ENCODE measurements around the gene AIG1. TPM values are rescaled to one million over a fixed set of nuclear protein-coding genes. Genes with fewer than 3 reads are reported as not detected.

Gene AIG1, protein sequence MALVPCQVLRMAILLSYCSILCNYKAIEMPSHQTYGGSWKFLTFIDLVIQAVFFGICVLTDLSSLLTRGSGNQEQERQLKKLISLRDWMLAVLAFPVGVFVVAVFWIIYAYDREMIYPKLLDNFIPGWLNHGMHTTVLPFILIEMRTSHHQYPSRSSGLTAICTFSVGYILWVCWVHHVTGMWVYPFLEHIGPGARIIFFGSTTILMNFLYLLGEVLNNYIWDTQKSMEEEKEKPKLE
- total RNA-seq (2021; ENCODE audit: unreplicated experiment) (51.1 TPM), Bru-seq, nascent RNA (percentile 82 among the genes with signal in this experiment), BruChase-seq, experiment 1, labeled RNA remaining after a 6-hour chase (percentile 64 among the genes with signal in this experiment), BruChase-seq, experiment 2, labeled RNA remaining after a 2-hour chase (percentile 73 among the genes with signal in this experiment)
- polyA plus RNA-seq (2012), result 42.8 and 46.9 TPM in 2 replicates
- long read RNA-seq, transcript AIG1-208 (4 exons, 3,393 nt), result minor isoform, 15 of 65 reads
- long read RNA-seq, transcript AIG1-203 (2 exons, 559 nt), result minor isoform, 6 of 65 reads
- long read RNA-seq, transcript AIG1-202 (6 exons, 1,395 nt), result major isoform, 20 of 65 reads
- long read RNA-seq, partial matches to known transcripts, result 5 of 65 reads
- long read RNA-seq, other reads (novel, unspliced or antisense), result 17 of 65 reads

DNA sequence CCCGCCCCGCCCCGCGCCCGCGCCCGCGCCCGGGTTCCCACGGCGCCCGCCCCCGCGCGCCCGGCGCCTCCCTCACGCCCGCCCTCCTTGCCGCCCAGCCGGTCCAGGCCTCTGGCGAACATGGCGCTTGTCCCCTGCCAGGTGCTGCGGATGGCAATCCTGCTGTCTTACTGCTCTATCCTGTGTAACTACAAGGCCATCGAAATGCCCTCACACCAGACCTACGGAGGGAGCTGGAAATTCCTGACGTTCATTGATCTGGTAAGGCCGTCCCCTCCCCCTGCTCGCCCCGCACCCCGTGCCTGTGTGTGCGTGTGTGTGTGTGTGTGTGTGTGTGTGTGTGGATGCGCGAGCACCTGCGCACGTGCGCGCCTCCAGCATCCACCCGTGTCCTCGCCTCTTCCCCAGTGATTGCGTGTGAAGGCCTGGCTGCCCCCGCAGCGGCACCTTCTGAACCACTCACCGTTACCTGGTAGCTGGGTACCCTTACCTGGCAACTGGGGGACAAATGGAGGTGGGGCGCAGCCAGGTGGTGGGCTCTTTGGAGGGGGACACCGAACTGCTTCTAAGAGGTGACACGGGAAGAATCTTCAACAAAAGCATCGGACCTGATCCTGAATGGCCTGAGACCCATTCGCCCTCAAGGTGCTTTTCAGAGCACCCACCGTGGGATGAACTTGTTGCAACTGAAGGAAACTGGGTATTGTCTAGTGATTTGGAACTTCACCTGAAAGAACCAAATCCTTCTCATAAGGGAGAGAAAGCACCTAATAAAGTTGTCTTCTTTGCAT lies at the start of gene AIG1:
Gene AIG1, plus strand, starts transcription at position 84 of the 791 bp plus-strand sequence. Its CDS starts 37 bp downstream, at position 121.
- Histone ChIP-seq H3K79me2 (ENCODE audit: insufficient read depth, low read length) (0 out of 2 replicates have a peak, but pooled peaks cover 8% of the 10 kb centered on the region), H3K36me3 (ENCODE audit: control insufficient read depth in 1 of 2, insufficient read depth in 2 of 2, low read length in 2 of 2) (no peaks in the 10 kb centered on the region), H3K4me1 (ENCODE audit: control insufficient read depth in 1 of 2, insufficient read depth in 2 of 2, low read length in 2 of 2) (peaks cover 8 to 38% of the 10 kb centered on the region in 2 experiments; a peak in 3 of 4 replicates), H3K27me3 (ENCODE audit: insufficient read depth, low read length) (no peaks in the 10 kb centered on the region), H3K4me3 (replicated peaks in 1 of 2; ENCODE audit: low read depth in 1 of 2, low read length in 2 of 2) (peak within 1 kb of the TSS; percentile 73 to 74), H3K4me2 (ENCODE audit: low read length) (peak within 1 kb of the TSS; percentile 89), H3K9ac (ENCODE audit: low read length) (peak within 1 kb of the TSS; percentile 80), H3K9me2 (ENCODE audit: insufficient read depth) (no peaks in the 10 kb centered on the region), H4K20me1 (ENCODE audit: insufficient read depth) (no peaks in the 10 kb centered on the region), H3K27ac (ENCODE audit: low read depth, low read length) (peak within 1 kb of the TSS; percentile 80), H3K9me3 (ENCODE audit: control insufficient read depth in 1 of 2, insufficient read depth in 1 of 2, low read depth in 1 of 2, low read length in 2 of 2) (no peaks in the 10 kb centered on the region), H2AFZ (ENCODE audit: low read depth, low read length, poor library complexity, severe bottlenecking) (peak within 1 kb of the TSS; percentile 84)
- CTCF ChIA-PET, result no interaction called here
- POLR2A ChIA-PET, result no interaction called here
- RAD21 ChIA-PET (ENCODE audit: low non-redundant PET in 1 of 2, low total read pairs in 2 of 2, uncharacterized antibody in 2 of 2, unreplicated experiment in 2 of 2), result interaction anchor here (0.7 kb wide), 2 partner anchors 89 to 271 kb away, joined by 3 to 4 read pairs; no protein-coding TSS in a partner anchor
- intact Hi-C loops (cut with micrococcal nuclease), result loop anchor here (2.0 kb wide), 1 partner anchor 114 kb away; no protein-coding TSS in a partner anchor
- BruUV-seq (replicated peaks), result no TSS peak
- DNase-seq (ENCODE audit: low read depth, low spot score), result peak; percentile 47
- peak; percentile 79 for ATAC-seq
- no peak for TF ChIP-seq JUND (IDR thresholded peaks at IDR 0.05)
- TF ChIP-seq SP1 (IDR thresholded peaks at IDR 0.05; ENCODE audit: low read depth), result no peak
- TF ChIP-seq SIN3A (IDR thresholded peaks at IDR 0.05; ENCODE audit: low read depth), result no peak
- TF ChIP-seq, protein P1, sequence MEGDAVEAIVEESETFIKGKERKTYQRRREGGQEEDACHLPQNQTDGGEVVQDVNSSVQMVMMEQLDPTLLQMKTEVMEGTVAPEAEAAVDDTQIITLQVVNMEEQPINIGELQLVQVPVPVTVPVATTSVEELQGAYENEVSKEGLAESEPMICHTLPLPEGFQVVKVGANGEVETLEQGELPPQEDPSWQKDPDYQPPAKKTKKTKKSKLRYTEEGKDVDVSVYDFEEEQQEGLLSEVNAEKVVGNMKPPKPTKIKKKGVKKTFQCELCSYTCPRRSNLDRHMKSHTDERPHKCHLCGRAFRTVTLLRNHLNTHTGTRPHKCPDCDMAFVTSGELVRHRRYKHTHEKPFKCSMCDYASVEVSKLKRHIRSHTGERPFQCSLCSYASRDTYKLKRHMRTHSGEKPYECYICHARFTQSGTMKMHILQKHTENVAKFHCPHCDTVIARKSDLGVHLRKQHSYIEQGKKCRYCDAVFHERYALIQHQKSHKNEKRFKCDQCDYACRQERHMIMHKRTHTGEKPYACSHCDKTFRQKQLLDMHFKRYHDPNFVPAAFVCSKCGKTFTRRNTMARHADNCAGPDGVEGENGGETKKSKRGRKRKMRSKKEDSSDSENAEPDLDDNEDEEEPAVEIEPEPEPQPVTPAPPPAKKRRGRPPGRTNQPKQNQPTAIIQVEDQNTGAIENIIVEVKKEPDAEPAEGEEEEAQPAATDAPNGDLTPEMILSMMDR (IDR thresholded peaks at IDR 0.05 in 2 of 3, conservative IDR thresholded peaks at IDR 0.05 in 1 of 3; ENCODE audit: borderline replicate concordance in 1 of 3, insufficient read depth in 1 of 3, low read depth in 2 of 3, low read length in 2 of 3), result no peak
- TF ChIP-seq CBX3 (IDR thresholded peaks at IDR 0.05; ENCODE audit: low read depth), result no peak; the same call in 1 of the 2 replicates
- peak; percentile 83 for TF ChIP-seq POLR2AphosphoS5 (IDR thresholded peaks at IDR 0.05; ENCODE audit: low read depth, low read length)
- TF ChIP-seq CEBPB (IDR thresholded peaks at IDR 0.05; ENCODE audit: low read depth), result no peak
- TF ChIP-seq ZNF274 (IDR thresholded peaks at IDR 0.05; ENCODE audit: low read depth, low read length), result no peak
- peak; percentile 25 for TF ChIP-seq TCF7L2 (IDR thresholded peaks at IDR 0.05; ENCODE audit: borderline replicate concordance, extremely low read depth, insufficient read depth, insufficient read length)
- TF ChIP-seq ELF1 (IDR thresholded peaks at IDR 0.05; ENCODE audit: borderline replicate concordance, low read depth), result no peak
- TF ChIP-seq RAD21 (IDR thresholded peaks at IDR 0.05; ENCODE audit: low read depth), result no peak
- peak; percentile 73 for TF ChIP-seq EGR1 (IDR thresholded peaks at IDR 0.05; ENCODE audit: low read depth)
- TF ChIP-seq POLR2A (IDR thresholded peaks at IDR 0.05; ENCODE audit: borderline replicate concordance, extremely low read depth, insufficient read depth, insufficient read length), result peak; percentile 46
- TF ChIP-seq FOSL1 (IDR thresholded peaks at IDR 0.05; ENCODE audit: low read depth), result no peak
- no peak for TF ChIP-seq EZH2phosphoT487 (IDR thresholded peaks at IDR 0.05; ENCODE audit: borderline replicate concordance)
- TF ChIP-seq ZFX (IDR thresholded peaks at IDR 0.05), result peak; percentile 28; the same call in 1 of the 2 replicates
- peak; percentile 78 for TF ChIP-seq YY1 (IDR thresholded peaks at IDR 0.05; ENCODE audit: extremely low read depth, insufficient replicate concordance, low read depth, low read length)
- TF ChIP-seq, protein P2, sequence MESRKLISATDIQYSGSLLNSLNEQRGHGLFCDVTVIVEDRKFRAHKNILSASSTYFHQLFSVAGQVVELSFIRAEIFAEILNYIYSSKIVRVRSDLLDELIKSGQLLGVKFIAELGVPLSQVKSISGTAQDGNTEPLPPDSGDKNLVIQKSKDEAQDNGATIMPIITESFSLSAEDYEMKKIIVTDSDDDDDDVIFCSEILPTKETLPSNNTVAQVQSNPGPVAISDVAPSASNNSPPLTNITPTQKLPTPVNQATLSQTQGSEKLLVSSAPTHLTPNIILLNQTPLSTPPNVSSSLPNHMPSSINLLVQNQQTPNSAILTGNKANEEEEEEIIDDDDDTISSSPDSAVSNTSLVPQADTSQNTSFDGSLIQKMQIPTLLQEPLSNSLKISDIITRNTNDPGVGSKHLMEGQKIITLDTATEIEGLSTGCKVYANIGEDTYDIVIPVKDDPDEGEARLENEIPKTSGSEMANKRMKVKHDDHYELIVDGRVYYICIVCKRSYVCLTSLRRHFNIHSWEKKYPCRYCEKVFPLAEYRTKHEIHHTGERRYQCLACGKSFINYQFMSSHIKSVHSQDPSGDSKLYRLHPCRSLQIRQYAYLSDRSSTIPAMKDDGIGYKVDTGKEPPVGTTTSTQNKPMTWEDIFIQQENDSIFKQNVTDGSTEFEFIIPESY (IDR thresholded peaks at IDR 0.05; ENCODE audit: extremely low read depth, insufficient replicate concordance, low read length), result no peak
- TF ChIP-seq, protein P3, sequence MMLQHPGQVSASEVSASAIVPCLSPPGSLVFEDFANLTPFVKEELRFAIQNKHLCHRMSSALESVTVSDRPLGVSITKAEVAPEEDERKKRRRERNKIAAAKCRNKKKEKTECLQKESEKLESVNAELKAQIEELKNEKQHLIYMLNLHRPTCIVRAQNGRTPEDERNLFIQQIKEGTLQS (IDR thresholded peaks at IDR 0.05), result no peak
